Adrenal gland (tissue), 5 donors: ENCODE measurements around the gene IL32.

Source experiments
- CTCF ChIP-seq, 6 experiments: fragments of 450-650 bp in 4 of 6; fragments of 200-600 bp in 2 of 6; sonication (generic) in 1 of 6; IDR thresholded peaks; 1 replicate in 5 of 6; 2 replicates in 1 of 6; pipeline versions ENCODE4 v1.5.1 to v1.8.0; 2016 to 2021; ENCODE audit warnings: antibody characterized with exemption in 6 of 6, mild to moderate bottlenecking in 2 of 6, moderate library complexity in 1 of 6
- POLR2A ChIP-seq, 2 donors: fragments of 450-650 bp; IDR thresholded peaks; one replicate each; pipeline ENCODE4 v1.6.1; 2017; ENCODE audit warnings: antibody characterized with exemption in 2 of 2, mild to moderate bottlenecking in 2 of 2, moderate library complexity in 1 of 2
- donor health status: DM: no; HTN: no; CAD: no.

GRCh38 chr16:3118846-3119245, 53.4 kb downstream of the IL32 start:
- TF ChIP-seq CTCF (IDR thresholded peaks at IDR 0.05) (no peak), POLR2A (IDR thresholded peaks at IDR 0.05) (no peak)
